Measurements from ENCODE around the gene CD248.

Gene CD248

GRCh38 chr11:66268244-66268951 is 48.4 kb downstream of the CD248 start, which contains the start of gene RAB1B:
TSS of gene RAB1B (plus strand) at chr11:66268639. CDS start at chr11:66268680, 41 bp downstream.
- Histone ChIP-seq H3K36me3 (peaks cover 30 to 53% (median 40%) of the 10 kb centered on the region in 3 donors), H3K4me1 (peaks cover 0 to 33% (median 28%) of the 10 kb centered on the region in 4 donors)
- intact Hi-C loops (cut with DNase I; ENCODE audit: low total_unique reads), result no loop called here

GRCh38 chr11:66267379-66268243 is 49.2 kb downstream of the CD248 start:
- H3K27me3 ChIP-seq, result no peaks in the 10 kb centered on the region
- intact Hi-C loops (cut with DNase I; ENCODE audit: low total_unique reads), result no loop called here
- peaks cover 0 to 33% (median 28%) of the 10 kb centered on the region in 4 donors for H3K4me1 ChIP-seq
- no peaks in the 10 kb centered on the region for H3K9me3 ChIP-seq
- peak; percentile 21 to 40 for TF ChIP-seq CTCF (IDR thresholded peaks at IDR 0.05)
- peak; percentile 90 to 95 for DNase-seq
- H3K4me3 ChIP-seq, result peak overlapping the region; percentile 72 to 89
- H3K27ac ChIP-seq, result peak overlapping the region; percentile 92 to 95
- peaks cover 24 to 53% (median 39%) of the 10 kb centered on the region in 3 donors for H3K36me3 ChIP-seq

More at GRCh38 chr11:66268244-66268951, 48.4 kb downstream of the CD248 start, which contains the start of gene RAB1B:
- no peak for TF ChIP-seq CTCF (IDR thresholded peaks at IDR 0.05)
- Histone ChIP-seq H3K27ac (peak within 1 kb of the TSS; percentile 92 to 95), H3K4me3 (peak within 1 kb of the TSS; percentile 72 to 89), H3K27me3 (no peaks in the 10 kb centered on the region), H3K9me3 (no peaks in the 10 kb centered on the region)
- DNase-seq, result peak; percentile 100

GRCh38 chr11:66267039-66267378 is 49.8 kb downstream of the CD248 start:
- intact Hi-C loops (cut with DNase I; ENCODE audit: low total_unique reads), result no loop called here

GRCh38 chr11:66266378-66267038 is 50.3 kb downstream of the CD248 start:
- peaks cover 22 to 53% (median 38%) of the 10 kb centered on the region in 3 donors for H3K36me3 ChIP-seq
- H3K9me3 ChIP-seq, result no peaks in the 10 kb centered on the region
- H3K27ac ChIP-seq, result peak overlapping the region; percentile 92 to 95
- peak overlapping the region; percentile 72 to 89 for H3K4me3 ChIP-seq
- peak in 1 of 2 donors; percentile 76 for DNase-seq
- H3K4me1 ChIP-seq, result peaks cover 0 to 33% (median 28%) of the 10 kb centered on the region in 4 donors
- TF ChIP-seq CTCF (IDR thresholded peaks at IDR 0.05), result no peak
- H3K27me3 ChIP-seq, result no peaks in the 10 kb centered on the region
- intact Hi-C loops (cut with DNase I; ENCODE audit: low total_unique reads), result no loop called here

More at GRCh38 chr11:66267039-66267378, 49.8 kb downstream of the CD248 start:
- Histone ChIP-seq H3K27ac (peak overlapping the region; percentile 92 to 95), H3K4me3 (peak overlapping the region; percentile 72 to 89), H3K27me3 (no peaks in the 10 kb centered on the region), H3K4me1 (peaks cover 0 to 33% (median 28%) of the 10 kb centered on the region in 4 donors), H3K36me3 (peaks cover 24 to 53% (median 38%) of the 10 kb centered on the region in 3 donors), H3K9me3 (no peaks in the 10 kb centered on the region)
- TF ChIP-seq CTCF (IDR thresholded peaks at IDR 0.05), result no peak
- no peak for DNase-seq

Measured in tibial artery (tissue), 4 donors.